DND-41 (cell line): ENCODE data around the gene ACTR6.

Experiments used
- EZH2 ChIP-seq: IDR thresholded peaks from 3 replicates; pipeline ENCODE4 v1.6.1; 2012; ENCODE audit warnings: borderline replicate concordance, low read depth, mild to moderate bottlenecking, moderate library complexity, low read length, inconsistent platforms; ENCODE audit not compliant: severe bottlenecking
- TF ChIP-seq, protein P1 (sequence below): IDR thresholded peaks from 2 replicates; pipeline ENCODE4 v1.5.1; 2012; ENCODE audit warnings: borderline replicate concordance, low read length, moderate library complexity, mild to moderate bottlenecking; ENCODE audit not compliant: poor library complexity, severe bottlenecking; ENCODE audit errors: extremely low read depth

DNA sequence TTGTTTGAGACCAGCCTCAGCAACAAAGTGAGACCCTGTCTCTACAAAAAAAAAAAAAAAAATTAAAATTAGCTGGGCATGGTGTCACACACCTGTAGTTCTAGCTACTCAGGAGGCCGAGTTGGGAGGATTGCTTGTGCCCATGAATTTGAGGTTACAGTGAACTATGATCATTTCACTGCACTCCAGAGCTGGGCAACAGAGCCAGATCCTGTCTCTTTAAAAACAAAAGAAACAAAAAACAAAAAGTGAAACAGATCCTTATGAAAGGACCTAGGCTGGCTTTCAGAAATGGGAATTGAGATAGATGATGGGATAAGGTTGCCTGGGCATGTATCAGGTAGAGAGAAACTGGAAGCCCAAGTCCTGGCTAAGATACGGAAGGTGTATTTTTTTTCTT lies 13.9 kb downstream of the ACTR6 start:
- TF ChIP-seq, protein P1, sequence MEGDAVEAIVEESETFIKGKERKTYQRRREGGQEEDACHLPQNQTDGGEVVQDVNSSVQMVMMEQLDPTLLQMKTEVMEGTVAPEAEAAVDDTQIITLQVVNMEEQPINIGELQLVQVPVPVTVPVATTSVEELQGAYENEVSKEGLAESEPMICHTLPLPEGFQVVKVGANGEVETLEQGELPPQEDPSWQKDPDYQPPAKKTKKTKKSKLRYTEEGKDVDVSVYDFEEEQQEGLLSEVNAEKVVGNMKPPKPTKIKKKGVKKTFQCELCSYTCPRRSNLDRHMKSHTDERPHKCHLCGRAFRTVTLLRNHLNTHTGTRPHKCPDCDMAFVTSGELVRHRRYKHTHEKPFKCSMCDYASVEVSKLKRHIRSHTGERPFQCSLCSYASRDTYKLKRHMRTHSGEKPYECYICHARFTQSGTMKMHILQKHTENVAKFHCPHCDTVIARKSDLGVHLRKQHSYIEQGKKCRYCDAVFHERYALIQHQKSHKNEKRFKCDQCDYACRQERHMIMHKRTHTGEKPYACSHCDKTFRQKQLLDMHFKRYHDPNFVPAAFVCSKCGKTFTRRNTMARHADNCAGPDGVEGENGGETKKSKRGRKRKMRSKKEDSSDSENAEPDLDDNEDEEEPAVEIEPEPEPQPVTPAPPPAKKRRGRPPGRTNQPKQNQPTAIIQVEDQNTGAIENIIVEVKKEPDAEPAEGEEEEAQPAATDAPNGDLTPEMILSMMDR = no peak
- TF ChIP-seq EZH2 = no peak
